Mesenchymal stem cell (in vitro differentiated cells and primary cell): ENCODE results near the gene ABLIM2.
A peak's percentile ranks its signal among the peaks of the same experiment; 100 is the strongest.

Source experiments
- DNase-seq: peaks from one replicate; pipeline ENCODE4 v3.0.0-alpha.2; 2013
- H2AFZ ChIP-seq: one replicate; pipeline ENCODE4 v1.6.1; 2013; ENCODE audit warnings: low read depth, mild to moderate bottlenecking, control low read depth, inconsistent platforms, low read length, moderate library complexity
- H2AK5ac ChIP-seq: 2 replicates; pipeline ENCODE4 v1.6.1; 2013; ENCODE audit warnings: low read length, moderate library complexity, mild to moderate bottlenecking, inconsistent platforms; ENCODE audit not compliant: severe bottlenecking
- H2BK120ac ChIP-seq: one replicate; pipeline ENCODE4 v1.6.1; 2013; ENCODE audit warnings: low read depth, mild to moderate bottlenecking, inconsistent platforms, low read length, moderate library complexity
- H2BK12ac ChIP-seq, 2 experiments: one replicate each; pipeline ENCODE4 v1.6.1; 2013; ENCODE audit warnings: inconsistent platforms in 2 of 2, low read length in 2 of 2, mild to moderate bottlenecking in 2 of 2, moderate library complexity in 2 of 2, control low read depth in 1 of 2
- H2BK15ac ChIP-seq: one replicate; pipeline ENCODE4 v1.6.1; 2013; ENCODE audit warnings: mild to moderate bottlenecking, low read depth, inconsistent platforms; ENCODE audit not compliant: poor library complexity, severe bottlenecking
- H2BK5ac ChIP-seq: 2 replicates; pipeline ENCODE4 v1.6.1; 2013; ENCODE audit warnings: low read depth, mild to moderate bottlenecking, low read length, control low read depth, inconsistent platforms; ENCODE audit not compliant: poor library complexity, severe bottlenecking
- H3K14ac ChIP-seq, 2 experiments: one replicate each; pipeline ENCODE4 v1.6.1; 2013; ENCODE audit warnings: inconsistent platforms in 2 of 2, low read length in 2 of 2, control low read depth in 1 of 2, mild to moderate bottlenecking in 1 of 2, moderate library complexity in 1 of 2
- H3K18ac ChIP-seq, 2 experiments: one replicate each; pipeline ENCODE4 v1.6.1; 2013; ENCODE audit warnings: inconsistent platforms in 2 of 2, low read length in 2 of 2, control low read depth in 1 of 2, low read depth in 1 of 2, mild to moderate bottlenecking in 1 of 2
- H3K23ac ChIP-seq, 2 experiments: one replicate each; pipeline ENCODE4 v1.6.1; 2013; ENCODE audit warnings: inconsistent platforms in 2 of 2, low read length in 2 of 2, mild to moderate bottlenecking in 2 of 2, moderate library complexity in 2 of 2, control low read depth in 1 of 2
- H3K27ac ChIP-seq: 2 replicates; pipeline ENCODE4 v1.5.1; 2013; ENCODE audit warnings: mild to moderate bottlenecking, moderate library complexity, low read length, control low read depth, inconsistent platforms; ENCODE audit not compliant: poor library complexity, severe bottlenecking
- H3K27me3 ChIP-seq, 2 experiments: 2 replicates each; pipeline versions ENCODE4 v1.6.1 to v1.7.0; 2013; ENCODE audit warnings: low read length in 2 of 2, mild to moderate bottlenecking in 2 of 2, moderate library complexity in 2 of 2, control low read depth in 1 of 2, inconsistent platforms in 1 of 2; ENCODE audit not compliant: control insufficient read depth in 1 of 2, insufficient read depth in 1 of 2
- H3K36me3 ChIP-seq, 2 experiments: 2 replicates each; pipeline versions ENCODE4 v1.6.1 to v1.7.0; 2013; ENCODE audit warnings: low read length in 2 of 2, control low read depth in 1 of 2, inconsistent platforms in 1 of 2, low read depth in 1 of 2, mild to moderate bottlenecking in 1 of 2; ENCODE audit not compliant: insufficient read depth in 2 of 2, control insufficient read depth in 1 of 2
- H3K4ac ChIP-seq, 2 experiments: one replicate each; pipeline ENCODE4 v1.6.1; 2013; ENCODE audit warnings: inconsistent platforms in 2 of 2, low read length in 2 of 2, mild to moderate bottlenecking in 2 of 2, moderate library complexity in 2 of 2, control low read depth in 1 of 2, low read depth in 1 of 2
- H3K4me1 ChIP-seq: 2 replicates; pipeline ENCODE4 v1.6.1; 2013; ENCODE audit warnings: low read depth, low read length, control low read depth; ENCODE audit not compliant: control insufficient read depth, insufficient read depth
- H3K4me2 ChIP-seq: 2 replicates; pipeline ENCODE4 v1.6.1; 2013; ENCODE audit warnings: low read length, mild to moderate bottlenecking, inconsistent platforms; ENCODE audit not compliant: poor library complexity, severe bottlenecking
- H3K4me3 ChIP-seq, 2 experiments: 2 replicates each; pipeline versions ENCODE4 v1.5.1 to v1.7.0; 2013; ENCODE audit warnings: low read length in 2 of 2, mild to moderate bottlenecking in 2 of 2, control low read depth in 1 of 2, low read depth in 1 of 2; ENCODE audit not compliant: insufficient read depth in 1 of 2
- H3K79me1 ChIP-seq: replicated peaks from 2 replicates; pipeline ENCODE4 v1.6.1; 2013; ENCODE audit warnings: mild to moderate bottlenecking, control low read depth, low read length, inconsistent platforms; ENCODE audit not compliant: poor library complexity, severe bottlenecking
- H3K9ac ChIP-seq: 2 replicates; pipeline ENCODE4 v1.7.0; 2013; ENCODE audit warnings: mild to moderate bottlenecking, low read length, moderate library complexity
- H3K9me3 ChIP-seq: 2 replicates; pipeline ENCODE4 v1.7.0; 2013; ENCODE audit warnings: mild to moderate bottlenecking, low read length; ENCODE audit not compliant: control insufficient read depth
- H4K8ac ChIP-seq: one replicate; pipeline ENCODE4 v1.6.1; 2013; ENCODE audit warnings: inconsistent platforms, mild to moderate bottlenecking, low read length, moderate library complexity
- H4K91ac ChIP-seq: one replicate; pipeline ENCODE4 v1.6.1; 2013; ENCODE audit warnings: mild to moderate bottlenecking, low read length, inconsistent platforms
- WGBS: methylation state at CpG from one replicate; pipeline ENCODE4 v1.1.7; 2013; ENCODE audit warnings: mixed read lengths; 5-methylcytosine and 5-hydroxymethylcytosine counted together

Gene ABLIM2

GRCh38 chr4:8119877-8120276 lies 38.7 kb downstream of the ABLIM2 start:
- no peak for DNase-seq
- H3K4me1 ChIP-seq: peaks cover 1% of the 10 kb centered on the region
- peaks cover 48 to 86% of the 10 kb centered on the region in 2 experiments for H3K27me3 ChIP-seq
- no peaks in the 10 kb centered on the region for H3K9me3 ChIP-seq
- no peaks in the 10 kb centered on the region for H3K36me3 ChIP-seq
- no peak overlapping the region for H2BK5ac ChIP-seq
- no peak overlapping the region for H3K4ac ChIP-seq
- H4K91ac ChIP-seq: no peak overlapping the region
- no peak overlapping the region for H2AFZ ChIP-seq
- no peak overlapping the region for H3K4me3 ChIP-seq
- H4K8ac ChIP-seq: no peak overlapping the region
- no peak overlapping the region for H3K23ac ChIP-seq
- WGBS: 85% methylated on average over 18 of the region's 18 CpGs
- H2BK15ac ChIP-seq: no peak overlapping the region
- no peak overlapping the region for H3K27ac ChIP-seq
- H3K18ac ChIP-seq: no peak overlapping the region
- no peak overlapping the region for H3K9ac ChIP-seq
- H2BK120ac ChIP-seq: no peak overlapping the region
- no peaks in the 10 kb centered on the region for H3K79me1 ChIP-seq
- no peak overlapping the region for H2AK5ac ChIP-seq
- no peak overlapping the region for H3K14ac ChIP-seq
- no peak overlapping the region for H2BK12ac ChIP-seq
- no peak overlapping the region for H3K4me2 ChIP-seq

GRCh38 chr4:8118531-8118930 lies 40.1 kb downstream of the ABLIM2 start:
- no peak overlapping the region for H3K9ac ChIP-seq
- H3K79me1 ChIP-seq: no peaks in the 10 kb centered on the region
- no peak overlapping the region for H2BK120ac ChIP-seq
- no peak overlapping the region for H4K91ac ChIP-seq
- H3K23ac ChIP-seq: no peak overlapping the region
- no peak overlapping the region for H3K14ac ChIP-seq
- DNase-seq: no peak
- no peak overlapping the region for H2AK5ac ChIP-seq
- no peak overlapping the region for H2BK15ac ChIP-seq
- H3K9me3 ChIP-seq: no peaks in the 10 kb centered on the region
- H4K8ac ChIP-seq: no peak overlapping the region
- H3K27ac ChIP-seq: no peak overlapping the region
- no peak overlapping the region for H3K18ac ChIP-seq
- no peak overlapping the region for H2AFZ ChIP-seq
- peaks cover 44 to 84% of the 10 kb centered on the region in 2 experiments for H3K27me3 ChIP-seq
- H3K36me3 ChIP-seq: no peaks in the 10 kb centered on the region
- no peak overlapping the region for H3K4ac ChIP-seq
- no peak overlapping the region for H2BK12ac ChIP-seq
- WGBS: 86% methylated on average over 6 of the region's 6 CpGs
- no peak overlapping the region for H3K4me3 ChIP-seq
- no peak overlapping the region for H3K4me2 ChIP-seq
- H3K4me1 ChIP-seq: peaks cover 1% of the 10 kb centered on the region
- no peak overlapping the region for H2BK5ac ChIP-seq

- WGBS: 80% methylated on average over 6 of the region's 6 CpGs
- no peaks in the 10 kb centered on the region for H3K9me3 ChIP-seq
- no peak overlapping the region for H3K9ac ChIP-seq
- H3K79me1 ChIP-seq: no peaks in the 10 kb centered on the region
- H2BK5ac ChIP-seq: no peak overlapping the region
- no peak overlapping the region for H3K4me2 ChIP-seq
- H2AK5ac ChIP-seq: no peak overlapping the region
- H3K4me1 ChIP-seq: no peaks in the 10 kb centered on the region
- no peak overlapping the region for H2BK120ac ChIP-seq
- no peak overlapping the region for H2BK15ac ChIP-seq
- no peak overlapping the region for H2BK12ac ChIP-seq
- no peak overlapping the region for H3K14ac ChIP-seq
- no peak for DNase-seq
- H4K8ac ChIP-seq: no peak overlapping the region
- no peak overlapping the region for H3K27ac ChIP-seq
- H3K4me3 ChIP-seq: no peak overlapping the region
- no peak overlapping the region for H3K4ac ChIP-seq
- no peak overlapping the region for H3K23ac ChIP-seq
- H2AFZ ChIP-seq: no peak overlapping the region
- H3K36me3 ChIP-seq: no peaks in the 10 kb centered on the region
- no peak overlapping the region for H3K18ac ChIP-seq
- no peak overlapping the region for H4K91ac ChIP-seq
- peaks cover 39 to 83% of the 10 kb centered on the region in 2 experiments for H3K27me3 ChIP-seq
These were observed 40.6 kb downstream of the ABLIM2 start for GRCh38 chr4:8118035-8118434.

DNA sequence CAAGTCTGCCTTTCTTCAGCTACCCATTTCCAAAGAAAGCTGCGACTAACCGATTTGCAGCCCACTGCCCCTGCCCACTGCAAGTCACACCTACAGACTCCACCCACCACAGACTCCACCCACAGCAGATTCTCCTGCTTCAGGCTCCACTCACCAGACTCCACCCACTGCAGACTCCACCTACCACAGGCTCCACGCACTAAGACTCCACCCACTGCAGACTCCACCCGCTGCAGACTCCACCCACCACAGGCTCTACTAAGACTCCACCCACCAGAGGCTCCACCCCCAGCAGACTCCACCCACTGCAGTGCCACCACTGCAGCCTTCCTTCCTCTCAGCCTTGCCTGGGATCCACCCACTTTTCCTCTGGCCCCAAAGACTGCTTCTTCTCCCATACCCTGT lies 41.3 kb downstream of the ABLIM2 start:
- H2AK5ac ChIP-seq: no peak overlapping the region
- DNase-seq: peak; percentile 25
- no peak overlapping the region for H3K14ac ChIP-seq
- no peak overlapping the region for H4K8ac ChIP-seq
- no peak overlapping the region for H2BK120ac ChIP-seq
- H2BK15ac ChIP-seq: no peak overlapping the region
- H3K27me3 ChIP-seq: peaks cover 38 to 83% of the 10 kb centered on the region in 2 experiments
- no peak overlapping the region for H3K4ac ChIP-seq
- H3K9ac ChIP-seq: no peak overlapping the region
- H3K36me3 ChIP-seq: no peaks in the 10 kb centered on the region
- H4K91ac ChIP-seq: no peak overlapping the region
- no peaks in the 10 kb centered on the region for H3K9me3 ChIP-seq
- no peak overlapping the region for H3K18ac ChIP-seq
- no peak overlapping the region for H3K4me2 ChIP-seq
- no peak overlapping the region for H2AFZ ChIP-seq
- no peak overlapping the region for H2BK12ac ChIP-seq
- no peak overlapping the region for H2BK5ac ChIP-seq
- no peak overlapping the region for H3K4me3 ChIP-seq
- H3K23ac ChIP-seq: no peak overlapping the region
- no peaks in the 10 kb centered on the region for H3K4me1 ChIP-seq
- 71% methylated on average over 4 of the region's 4 CpGs for WGBS
- H3K79me1 ChIP-seq: no peaks in the 10 kb centered on the region
- no peak overlapping the region for H3K27ac ChIP-seq
